ENCODE results near the gene CAMSAP3.

CAMSAP3 gene

DNA sequence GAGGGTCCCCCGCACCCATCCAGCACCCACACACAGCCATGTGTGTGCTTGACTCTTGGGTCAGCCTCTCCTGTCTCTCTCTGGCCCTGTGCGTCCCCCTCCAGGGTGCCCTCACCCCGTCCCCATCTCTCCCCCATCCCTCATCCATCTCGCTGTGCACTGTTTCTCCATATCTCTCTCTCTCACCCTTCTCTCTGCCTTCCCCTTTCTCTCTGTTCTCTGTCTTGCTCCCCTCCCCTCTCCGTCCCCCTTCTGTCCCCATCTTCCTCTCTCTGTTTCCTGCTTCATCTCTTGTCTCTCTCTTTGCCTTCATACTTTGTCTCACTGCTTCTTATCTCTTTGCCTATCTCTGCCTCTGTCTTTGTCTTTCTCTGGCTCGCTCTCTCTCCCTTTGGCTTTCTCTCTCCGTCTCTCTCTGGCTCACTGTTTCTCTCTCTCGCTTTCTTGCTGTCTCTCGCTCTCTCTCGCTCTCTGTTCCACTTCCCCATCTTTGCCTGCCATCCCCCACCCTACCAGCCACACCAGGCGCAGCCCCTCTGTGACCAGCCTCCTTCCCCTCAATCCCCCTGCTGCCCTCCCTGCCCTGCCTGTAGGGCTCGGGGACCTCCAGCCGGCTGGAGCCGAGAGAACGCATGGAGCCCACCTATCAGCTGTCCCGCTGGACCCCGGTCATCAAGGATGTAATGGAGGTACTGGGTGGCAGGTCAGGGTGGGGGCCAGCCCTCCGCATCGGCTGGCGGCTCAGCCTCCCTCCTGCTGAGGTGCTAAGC, 50.2 kb downstream of the CAMSAP3 start:
- DNase-seq, result no peak

DNA sequence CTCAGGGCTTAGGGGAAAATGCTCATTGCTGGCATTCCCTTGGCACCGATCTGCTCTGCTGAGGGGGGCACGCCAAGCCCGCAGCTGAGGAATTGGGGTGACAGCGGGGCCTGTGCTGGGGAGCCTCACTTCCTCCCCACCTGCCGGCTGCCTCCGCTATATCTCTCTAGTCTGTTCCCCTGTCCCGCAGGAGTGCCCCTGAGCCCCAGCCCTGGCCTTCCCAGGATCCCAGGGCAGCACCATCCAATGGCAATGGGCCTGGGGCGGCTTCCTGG, 50.7 kb downstream of the CAMSAP3 start:
- no peak for DNase-seq

DNA sequence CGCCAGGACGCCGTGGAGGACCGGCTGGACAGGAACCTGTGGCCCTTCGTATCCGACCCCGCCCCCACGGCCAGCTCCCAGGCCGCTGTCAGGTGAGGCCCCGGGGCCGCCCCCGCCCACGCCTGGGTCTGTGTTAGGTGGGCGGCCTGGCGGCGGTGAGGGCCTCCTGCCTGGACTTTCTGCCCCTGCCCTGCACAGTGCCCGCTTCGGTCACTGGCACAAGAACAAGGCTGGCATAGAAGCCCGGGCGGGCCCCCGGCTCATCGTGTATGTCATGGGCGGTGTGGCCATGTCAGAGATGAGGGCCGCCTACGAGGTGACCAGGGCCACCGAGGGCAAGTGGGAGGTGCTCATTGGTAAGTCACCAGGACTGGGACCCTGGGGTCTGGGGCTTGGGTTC, 51.5 kb downstream of the CAMSAP3 start:
- DNase-seq, result no peak

DNA sequence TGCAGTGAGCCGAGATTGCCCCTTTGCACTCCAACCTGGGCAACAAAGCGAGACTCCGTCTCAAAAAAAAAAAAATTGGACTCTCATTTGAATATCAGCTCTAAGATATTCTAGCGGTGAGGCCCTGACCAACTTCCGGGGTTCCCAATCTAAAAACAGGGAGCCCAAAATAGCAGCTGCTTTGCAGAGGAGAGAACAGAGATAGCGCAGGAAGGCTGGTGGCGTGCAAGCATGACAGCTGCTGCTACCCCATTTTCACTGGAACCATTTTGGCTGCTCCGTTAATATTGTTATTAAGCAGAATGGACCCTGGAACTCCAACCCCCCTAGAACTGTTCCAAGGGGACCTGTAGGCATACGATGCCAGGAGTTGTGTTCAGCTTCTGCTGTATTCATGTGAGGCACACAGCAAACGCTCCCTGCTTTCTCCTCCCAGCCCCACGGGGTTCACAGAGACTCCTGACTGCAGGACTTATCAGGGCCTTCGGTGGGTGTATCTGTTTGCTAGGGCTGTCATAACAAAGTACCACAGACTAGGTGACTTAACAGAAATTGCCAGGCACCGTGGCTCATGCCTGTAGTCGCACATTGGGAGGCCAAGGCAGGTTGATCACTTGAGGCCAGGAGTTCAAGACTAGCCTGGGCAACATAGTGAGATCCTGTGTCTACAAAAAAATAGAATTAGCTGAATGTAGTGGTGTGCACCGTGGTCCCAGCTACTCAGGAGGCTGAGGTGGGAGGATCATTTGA, 52.8 kb downstream of the CAMSAP3 start:
- DNase-seq, result no peak

DNA sequence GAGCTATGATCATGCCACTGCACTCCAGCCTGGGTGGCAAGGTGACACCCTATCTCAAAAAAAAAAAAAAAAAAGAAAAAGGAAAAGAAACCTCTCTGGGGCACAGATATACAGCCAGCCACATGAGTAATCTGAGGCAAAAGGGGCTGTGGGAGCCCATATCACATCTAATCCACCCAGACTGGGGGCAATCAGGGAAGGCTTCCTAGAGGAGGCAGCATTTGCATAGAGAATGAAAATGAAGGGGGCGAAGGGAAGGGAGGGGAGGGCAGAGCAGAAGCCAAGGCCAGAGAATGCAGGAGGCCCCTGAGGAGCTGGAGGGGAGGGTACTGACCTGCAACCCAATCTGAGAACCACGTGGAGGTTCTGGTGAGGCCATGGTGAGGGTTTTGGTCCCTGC, 54.5 kb downstream of the CAMSAP3 start:
- no peak for DNase-seq

DNA sequence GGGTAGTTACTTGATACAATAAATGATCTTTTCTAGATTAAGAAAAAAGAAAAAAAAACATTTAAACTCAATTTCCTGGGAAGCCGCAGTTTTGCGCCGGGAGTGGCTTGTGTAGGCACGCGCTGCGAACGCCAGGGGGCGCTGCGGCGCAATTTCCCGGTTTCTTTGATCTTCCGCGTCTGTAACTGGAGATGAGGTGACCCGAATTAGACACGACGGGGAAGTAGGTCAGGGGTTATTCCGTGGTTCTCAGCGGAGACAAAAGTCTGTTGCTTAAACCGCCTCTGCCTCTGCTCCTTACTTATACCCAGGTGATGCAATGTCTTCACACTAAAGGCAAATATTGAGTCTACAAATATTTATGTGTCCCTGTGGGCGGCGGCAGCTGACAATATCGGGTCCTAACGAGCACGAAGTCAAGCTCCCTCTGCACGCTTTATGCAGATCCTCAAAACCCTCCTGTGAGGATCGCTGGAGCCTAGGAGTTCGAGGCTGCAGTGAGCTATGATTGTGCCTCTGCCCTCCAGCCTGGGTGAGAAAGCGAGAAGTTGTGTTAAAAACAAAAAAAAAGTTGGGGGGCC, 56.5 kb downstream of the CAMSAP3 start:
- peak in 48 of 56 donors; percentile 4 to 86 (median 55) for DNase-seq

DNA sequence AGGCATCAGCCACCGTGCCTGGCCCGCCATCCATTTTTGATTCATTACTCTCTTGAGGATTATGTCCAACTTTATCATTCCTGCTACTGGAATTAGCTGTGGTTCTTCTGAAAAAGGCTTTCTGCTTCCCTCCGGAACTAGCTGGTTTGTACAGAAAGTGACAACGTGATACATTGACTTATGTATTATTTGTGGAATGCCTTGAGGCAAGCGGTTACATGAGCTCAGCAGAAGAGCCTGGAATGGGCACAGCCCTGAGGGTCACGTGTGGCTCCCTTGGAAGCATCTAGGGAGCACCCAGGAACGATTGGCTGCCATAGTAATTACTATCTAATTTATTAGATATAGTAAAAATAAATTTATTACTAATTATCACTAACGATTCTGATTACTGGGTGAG, 58.7 kb downstream of the CAMSAP3 start:
- no peak for DNase-seq

DNA sequence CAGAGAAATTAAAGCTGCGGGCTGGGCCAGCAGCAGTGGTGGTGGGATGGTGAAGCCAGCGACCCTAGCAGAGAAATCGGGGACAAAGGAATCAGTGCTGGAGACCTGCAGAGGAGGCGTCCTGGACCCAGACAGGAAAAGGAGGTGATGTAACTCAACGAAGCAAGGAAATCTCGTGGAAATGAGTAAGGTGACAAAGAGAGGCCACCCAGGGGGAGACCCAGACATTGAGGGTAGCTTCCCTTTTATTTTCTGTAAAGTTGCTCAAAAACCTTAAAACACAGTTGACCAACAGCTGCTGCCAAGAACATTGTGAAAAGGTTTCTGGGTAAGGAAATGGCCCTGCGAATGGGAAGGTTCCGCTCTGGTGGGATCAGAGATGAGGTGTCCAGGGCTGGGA, 59.9 kb downstream of the CAMSAP3 start:
- DNase-seq, result no peak

DNA sequence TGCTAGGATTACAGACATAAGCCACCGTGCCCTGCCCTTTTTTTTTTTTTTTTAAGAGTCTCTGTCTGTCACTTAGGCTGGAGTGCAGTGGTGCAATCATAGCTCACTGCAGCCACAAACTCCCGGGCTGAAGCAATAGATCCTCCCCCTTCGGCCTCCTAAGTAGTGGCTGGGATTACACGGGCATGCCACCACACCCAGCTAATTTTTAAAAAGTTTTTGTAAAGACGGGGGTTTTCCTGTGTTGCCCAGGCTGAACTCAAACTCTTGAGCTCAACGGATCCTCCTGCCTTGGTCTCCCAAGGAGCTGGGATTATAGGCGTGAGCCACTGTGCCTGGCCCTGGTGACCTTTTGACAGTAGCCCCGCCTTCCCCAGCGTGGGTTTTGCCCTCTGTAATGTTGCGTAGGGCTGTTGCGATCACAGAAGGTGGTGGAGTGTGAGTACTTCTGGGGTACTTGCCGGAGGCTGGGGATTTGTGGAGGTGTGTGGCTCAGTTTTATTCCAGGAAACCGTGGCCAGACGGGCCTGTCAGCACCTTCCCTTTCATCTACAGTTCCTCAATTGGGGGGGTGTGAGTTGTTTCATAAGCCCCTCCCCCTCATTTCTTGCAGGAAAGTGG, 61.6 kb downstream of the CAMSAP3 start:
- no peak for DNase-seq

DNA sequence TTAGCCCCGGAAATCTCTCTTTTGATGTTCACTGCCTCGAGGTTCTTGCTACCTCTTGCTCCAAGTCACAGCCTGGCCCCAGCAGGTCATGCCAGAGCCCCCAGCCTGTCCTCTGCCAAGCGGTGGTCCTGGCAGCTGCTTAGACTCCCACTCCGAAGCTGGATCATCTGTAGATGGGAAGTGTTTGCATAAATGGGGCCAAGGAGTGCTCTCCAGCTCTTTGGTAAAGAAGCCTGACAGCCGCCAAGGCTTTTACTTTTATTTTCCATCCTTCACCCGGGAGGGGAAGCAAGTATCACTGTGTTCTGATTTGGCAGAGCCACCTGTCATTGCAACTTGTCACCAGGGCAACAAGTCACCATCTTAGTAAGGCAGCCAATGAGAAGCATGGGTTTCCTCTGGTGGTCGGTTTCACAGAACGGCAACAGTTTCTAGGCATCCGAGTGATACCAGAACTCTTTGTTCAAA, 62.6 kb downstream of the CAMSAP3 start:
- DNase-seq, result peak in 27 of 56 donors; percentile 4 to 68 (median 19)

DNA sequence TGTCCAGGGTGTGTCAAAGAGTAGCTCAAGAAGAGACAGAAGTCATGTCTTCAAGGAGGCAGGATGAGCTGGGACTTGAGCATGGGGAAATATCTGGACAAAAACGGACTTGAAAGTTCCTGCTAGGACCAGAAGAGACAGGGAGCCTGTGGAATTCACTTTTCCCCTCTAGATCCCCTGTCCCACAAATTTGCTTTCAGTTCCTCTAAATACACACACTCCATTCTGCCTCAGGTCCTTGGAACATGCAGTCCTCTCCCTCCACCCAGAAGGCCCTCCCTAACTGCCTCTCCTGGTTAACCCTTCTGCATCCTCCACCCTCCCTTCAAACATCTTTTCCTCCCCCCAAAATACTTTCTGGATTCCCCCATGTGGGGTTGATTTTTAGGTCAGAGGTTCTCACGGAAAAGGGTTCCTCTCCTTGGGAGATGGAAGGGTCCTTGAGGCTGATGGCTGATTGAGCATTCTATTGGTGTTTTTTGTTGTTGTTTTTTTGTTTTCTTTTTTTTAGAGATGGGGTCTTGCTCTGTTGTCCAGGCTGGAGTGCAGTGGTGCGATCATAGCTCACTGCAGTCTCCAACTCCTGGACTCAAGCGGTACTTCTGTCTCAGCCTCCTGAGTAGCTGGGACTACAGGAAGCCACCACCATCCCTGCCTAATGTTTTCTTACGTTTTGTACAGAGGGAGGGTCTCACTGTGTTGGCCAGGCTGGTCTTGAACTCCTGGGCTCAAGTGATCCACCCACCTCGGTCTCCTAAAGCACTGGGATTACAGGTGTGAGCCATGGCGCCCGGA, 66.3 kb downstream of the CAMSAP3 start:
- no peak for DNase-seq

DNA sequence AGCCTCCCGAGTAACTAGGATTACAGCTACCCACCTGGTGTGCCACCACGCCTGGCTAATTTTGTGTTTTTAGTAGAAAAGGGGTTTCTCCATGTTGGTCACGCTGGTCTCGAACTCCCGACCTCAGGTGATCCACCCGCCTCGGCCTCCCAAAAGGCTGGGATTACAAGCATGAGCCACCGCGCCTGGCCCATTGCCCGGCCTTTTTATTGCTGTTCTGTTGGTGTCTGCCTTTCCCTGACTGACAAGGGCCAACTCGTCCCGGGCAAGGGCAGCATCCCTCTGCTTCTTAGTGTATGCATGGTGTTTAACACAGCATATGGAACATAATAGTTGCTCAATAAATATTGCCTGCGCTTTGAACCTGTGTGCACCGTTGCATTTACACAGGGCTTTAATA, 67.0 kb downstream of the CAMSAP3 start:
- DNase-seq, result no peak

DNA sequence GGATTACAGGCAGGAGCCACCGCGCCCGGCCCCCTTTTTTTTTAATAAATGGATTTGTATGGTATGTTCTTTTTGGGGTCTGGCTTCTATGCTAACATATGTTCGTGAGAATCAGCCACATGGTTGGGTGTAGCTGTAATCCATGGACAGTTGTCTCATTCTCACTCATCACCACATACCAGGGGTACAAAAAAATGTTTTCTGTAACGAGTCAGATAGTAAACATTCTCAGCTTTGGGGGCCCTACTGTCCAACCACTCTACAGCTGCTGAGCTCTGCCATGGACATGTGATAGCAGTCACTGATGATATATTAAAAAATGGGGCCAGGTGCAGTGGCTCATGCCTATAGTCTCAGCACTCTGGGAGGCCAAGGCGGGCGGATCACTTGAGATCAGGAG, 68.0 kb downstream of the CAMSAP3 start:
- no peak for DNase-seq

DNA sequence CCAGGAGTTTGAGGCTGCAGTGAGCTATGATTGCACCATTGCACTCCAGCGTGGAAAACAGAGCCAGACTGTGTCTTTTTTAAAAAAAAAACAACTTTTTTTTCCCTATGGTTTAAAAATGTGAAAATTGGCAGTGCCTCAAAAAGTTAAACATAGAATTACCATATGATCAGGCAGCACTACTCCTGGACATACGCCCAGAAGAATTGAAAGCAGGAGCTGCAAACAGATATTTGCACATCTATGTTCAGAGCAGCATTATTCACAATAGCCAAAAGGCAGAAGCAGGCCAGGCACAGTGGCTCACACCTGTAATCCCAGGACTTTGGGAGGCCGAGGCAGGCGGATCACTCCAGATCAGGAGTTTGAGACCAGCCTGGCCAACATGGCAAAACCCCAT, 69.4 kb downstream of the CAMSAP3 start:
- DNase-seq, result no peak
